Measurements from ENCODE around the gene UBE2J1.
"Not testable (repeated sequence)": the region's sequence is repeated elsewhere in the genome, so short reads cannot be mapped to it uniquely, and the experiment has no call there.

Gene UBE2J1

GRCh38 chr6:89295116-89295515 lies 57.4 kb downstream of the UBE2J1 start:
- H3K9ac ChIP-seq (ENCODE audit: low read length); H3K36me3 ChIP-seq (ENCODE audit: control insufficient read depth, insufficient read depth, low read length); H3K9me3 ChIP-seq (ENCODE audit: control insufficient read depth, low read length); H3K27me3 ChIP-seq (ENCODE audit: control insufficient read depth, insufficient read depth, low read length); H3K4me3 ChIP-seq (ENCODE audit: low read length): not testable (repeated sequence)
- H3K4me1 ChIP-seq (ENCODE audit: control insufficient read depth, insufficient read depth, low read length), result peaks cover 22% of the 10 kb centered on the region

- Histone ChIP-seq H3K27me3 (ENCODE audit: control insufficient read depth, insufficient read depth, low read length) (no peaks in the 10 kb centered on the region), H3K9ac (ENCODE audit: low read length) (no peak overlapping the region), H3K9me3 (ENCODE audit: control insufficient read depth, low read length) (no peaks in the 10 kb centered on the region), H3K36me3 (ENCODE audit: control insufficient read depth, insufficient read depth, low read length) (no peaks in the 10 kb centered on the region), H3K4me3 (ENCODE audit: low read length) (no peak overlapping the region), H3K4me1 (ENCODE audit: control insufficient read depth, insufficient read depth, low read length) (no peaks in the 10 kb centered on the region)
Measured at GRCh38 chr6:89291256-89291819, 61.2 kb downstream of the UBE2J1 start.

GRCh38 chr6:89290401-89291155 lies 61.9 kb downstream of the UBE2J1 start:
- H3K27me3 ChIP-seq (ENCODE audit: control insufficient read depth, insufficient read depth, low read length), result no peaks in the 10 kb centered on the region
- H3K9me3 ChIP-seq (ENCODE audit: control insufficient read depth, low read length), result no peaks in the 10 kb centered on the region
- H3K4me3 ChIP-seq (ENCODE audit: low read length), result no peak overlapping the region
- H3K9ac ChIP-seq (ENCODE audit: low read length), result no peak overlapping the region
- no peaks in the 10 kb centered on the region for H3K36me3 ChIP-seq (ENCODE audit: control insufficient read depth, insufficient read depth, low read length)
- H3K4me1 ChIP-seq (ENCODE audit: control insufficient read depth, insufficient read depth, low read length), result no peaks in the 10 kb centered on the region

GRCh38 chr6:89289710-89290109 lies 62.8 kb downstream of the UBE2J1 start:
- no peaks in the 10 kb centered on the region for H3K36me3 ChIP-seq (ENCODE audit: control insufficient read depth, insufficient read depth, low read length)
- H3K9ac ChIP-seq (ENCODE audit: low read length), result no peak overlapping the region
- H3K9me3 ChIP-seq (ENCODE audit: control insufficient read depth, low read length), result no peaks in the 10 kb centered on the region
- no peaks in the 10 kb centered on the region for H3K27me3 ChIP-seq (ENCODE audit: control insufficient read depth, insufficient read depth, low read length)
- H3K4me1 ChIP-seq (ENCODE audit: control insufficient read depth, insufficient read depth, low read length), result no peaks in the 10 kb centered on the region
- H3K4me3 ChIP-seq (ENCODE audit: low read length), result no peak overlapping the region

GRCh38 chr6:89287351-89288028 lies 65.0 kb downstream of the UBE2J1 start:
- H3K9ac ChIP-seq (ENCODE audit: low read length), result no peak overlapping the region
- no peaks in the 10 kb centered on the region for H3K36me3 ChIP-seq (ENCODE audit: control insufficient read depth, insufficient read depth, low read length)
- no peaks in the 10 kb centered on the region for H3K27me3 ChIP-seq (ENCODE audit: control insufficient read depth, insufficient read depth, low read length)
- no peaks in the 10 kb centered on the region for H3K9me3 ChIP-seq (ENCODE audit: control insufficient read depth, low read length)
- H3K4me1 ChIP-seq (ENCODE audit: control insufficient read depth, insufficient read depth, low read length), result no peaks in the 10 kb centered on the region
- H3K4me3 ChIP-seq (ENCODE audit: low read length), result no peak overlapping the region

- no peaks in the 10 kb centered on the region for H3K4me1 ChIP-seq (ENCODE audit: control insufficient read depth, insufficient read depth, low read length)
- no peak overlapping the region for H3K4me3 ChIP-seq (ENCODE audit: low read length)
- H3K36me3 ChIP-seq (ENCODE audit: control insufficient read depth, insufficient read depth, low read length), result no peaks in the 10 kb centered on the region
- no peaks in the 10 kb centered on the region for H3K27me3 ChIP-seq (ENCODE audit: control insufficient read depth, insufficient read depth, low read length)
- no peak overlapping the region for H3K9ac ChIP-seq (ENCODE audit: low read length)
- no peaks in the 10 kb centered on the region for H3K9me3 ChIP-seq (ENCODE audit: control insufficient read depth, low read length)
Measured at GRCh38 chr6:89286516-89286915, 66.0 kb downstream of the UBE2J1 start.

GRCh38 chr6:89284963-89285735 lies 67.4 kb downstream of the UBE2J1 start:
- no peaks in the 10 kb centered on the region for H3K36me3 ChIP-seq (ENCODE audit: control insufficient read depth, insufficient read depth, low read length)
- no peak overlapping the region for H3K9ac ChIP-seq (ENCODE audit: low read length)
- H3K27me3 ChIP-seq (ENCODE audit: control insufficient read depth, insufficient read depth, low read length), result no peaks in the 10 kb centered on the region
- no peaks in the 10 kb centered on the region for H3K4me1 ChIP-seq (ENCODE audit: control insufficient read depth, insufficient read depth, low read length)
- no peak overlapping the region for H3K4me3 ChIP-seq (ENCODE audit: low read length)
- H3K9me3 ChIP-seq (ENCODE audit: control insufficient read depth, low read length), result no peaks in the 10 kb centered on the region

GRCh38 chr6:89284081-89284480 lies 68.4 kb downstream of the UBE2J1 start:
- no peak overlapping the region for H3K4me3 ChIP-seq (ENCODE audit: low read length)
- no peak overlapping the region for H3K9ac ChIP-seq (ENCODE audit: low read length)
- no peaks in the 10 kb centered on the region for H3K36me3 ChIP-seq (ENCODE audit: control insufficient read depth, insufficient read depth, low read length)
- no peaks in the 10 kb centered on the region for H3K9me3 ChIP-seq (ENCODE audit: control insufficient read depth, low read length)
- H3K27me3 ChIP-seq (ENCODE audit: control insufficient read depth, insufficient read depth, low read length), result no peaks in the 10 kb centered on the region
- H3K4me1 ChIP-seq (ENCODE audit: control insufficient read depth, insufficient read depth, low read length), result no peaks in the 10 kb centered on the region

GRCh38 chr6:89282749-89283148 lies 69.8 kb downstream of the UBE2J1 start:
- no peaks in the 10 kb centered on the region for H3K4me1 ChIP-seq (ENCODE audit: control insufficient read depth, insufficient read depth, low read length)
- no peak overlapping the region for H3K4me3 ChIP-seq (ENCODE audit: low read length)
- no peaks in the 10 kb centered on the region for H3K36me3 ChIP-seq (ENCODE audit: control insufficient read depth, insufficient read depth, low read length)
- no peaks in the 10 kb centered on the region for H3K27me3 ChIP-seq (ENCODE audit: control insufficient read depth, insufficient read depth, low read length)
- no peak overlapping the region for H3K9ac ChIP-seq (ENCODE audit: low read length)
- H3K9me3 ChIP-seq (ENCODE audit: control insufficient read depth, low read length), result no peaks in the 10 kb centered on the region

GRCh38 chr6:89281779-89282246 lies 70.7 kb downstream of the UBE2J1 start:
- Histone ChIP-seq H3K36me3 (ENCODE audit: control insufficient read depth, insufficient read depth, low read length) (no peaks in the 10 kb centered on the region), H3K27me3 (ENCODE audit: control insufficient read depth, insufficient read depth, low read length) (no peaks in the 10 kb centered on the region), H3K9ac (ENCODE audit: low read length) (no peak overlapping the region), H3K4me1 (ENCODE audit: control insufficient read depth, insufficient read depth, low read length) (no peaks in the 10 kb centered on the region), H3K9me3 (ENCODE audit: control insufficient read depth, low read length) (no peaks in the 10 kb centered on the region), H3K4me3 (ENCODE audit: low read length) (no peak overlapping the region)

GRCh38 chr6:89278956-89279355 lies 73.6 kb downstream of the UBE2J1 start:
- Histone ChIP-seq H3K9me3 (ENCODE audit: control insufficient read depth, low read length) (no peaks in the 10 kb centered on the region), H3K27me3 (ENCODE audit: control insufficient read depth, insufficient read depth, low read length) (no peaks in the 10 kb centered on the region), H3K4me1 (ENCODE audit: control insufficient read depth, insufficient read depth, low read length) (no peaks in the 10 kb centered on the region), H3K36me3 (ENCODE audit: control insufficient read depth, insufficient read depth, low read length) (no peaks in the 10 kb centered on the region), H3K9ac (ENCODE audit: low read length) (no peak overlapping the region), H3K4me3 (ENCODE audit: low read length) (no peak overlapping the region)
